IPS-18a (cell line): ENCODE data around the gene SUSD1.

Experiments
- H3K27ac ChIP-seq: one replicate; pipeline ENCODE4 v1.5.1; 2013; ENCODE audit warnings: low read length
- H3K27me3 ChIP-seq: one replicate; pipeline ENCODE4 v1.6.1; 2013; ENCODE audit warnings: mild to moderate bottlenecking, low read length; ENCODE audit not compliant: control insufficient read depth, insufficient read depth
- H3K36me3 ChIP-seq: one replicate; pipeline ENCODE4 v1.6.1; 2013; ENCODE audit warnings: low read depth, low read length; ENCODE audit not compliant: control insufficient read depth
- H3K4me1 ChIP-seq: one replicate; pipeline ENCODE4 v1.6.1; 2013; ENCODE audit warnings: low read depth, low read length; ENCODE audit not compliant: control insufficient read depth
- H3K4me3 ChIP-seq: one replicate; pipeline ENCODE4 v1.5.1; 2013; ENCODE audit warnings: low read length
- H3K9ac ChIP-seq: one replicate; pipeline ENCODE4 v1.6.1; 2013; ENCODE audit warnings: mild to moderate bottlenecking, low read length, moderate library complexity
- H3K9me3 ChIP-seq: one replicate; pipeline ENCODE4 v1.6.1; 2013; ENCODE audit warnings: low read depth, low read length; ENCODE audit not compliant: control insufficient read depth

SUSD1 gene

DNA sequence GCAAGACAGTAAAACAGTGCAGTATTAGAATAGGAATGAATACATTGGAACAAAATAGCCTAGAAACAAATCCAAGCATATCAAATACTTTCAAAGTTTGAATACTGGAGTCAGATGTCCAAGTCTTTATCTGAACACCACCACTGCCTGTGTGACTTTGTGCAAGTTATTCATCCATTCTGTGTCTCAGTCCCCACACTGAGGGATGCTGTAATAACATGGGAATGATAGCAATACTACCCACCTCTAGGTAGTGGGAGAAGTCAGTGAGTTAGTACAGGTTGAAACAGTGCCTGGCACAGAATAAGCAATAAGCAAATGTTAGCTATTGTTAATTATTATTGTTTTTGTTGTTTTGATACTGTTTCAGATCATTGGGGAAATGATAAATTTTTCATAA, 130.9 kb downstream of the SUSD1 start:
- no peak overlapping the region for H3K27ac ChIP-seq
- H3K27me3 ChIP-seq = no peaks in the 10 kb centered on the region
- H3K4me1 ChIP-seq = peaks cover 14% of the 10 kb centered on the region
- H3K9me3 ChIP-seq = no peaks in the 10 kb centered on the region
- H3K4me3 ChIP-seq = no peak overlapping the region
- H3K36me3 ChIP-seq = no peaks in the 10 kb centered on the region
- no peak overlapping the region for H3K9ac ChIP-seq

DNA sequence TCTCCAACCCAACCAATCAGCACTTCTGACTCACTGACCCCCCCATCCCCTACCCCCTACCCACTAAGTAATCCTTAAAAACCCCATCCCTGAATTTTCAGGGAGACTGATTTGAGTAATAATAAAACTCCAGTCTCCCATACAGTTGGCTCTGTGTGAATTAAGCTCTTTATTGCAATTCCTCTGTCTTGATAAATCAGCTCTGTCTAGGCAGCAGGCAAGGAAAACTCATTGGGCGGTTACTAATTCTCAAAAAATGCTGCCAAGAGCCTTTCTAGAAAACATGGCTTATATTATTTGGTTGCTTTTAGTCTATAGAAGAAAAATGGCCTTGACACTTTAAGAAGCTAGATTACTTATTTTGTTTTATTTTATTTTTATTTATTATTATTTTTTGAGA, 131.7 kb downstream of the SUSD1 start:
- H3K4me3 ChIP-seq = no peak overlapping the region
- no peaks in the 10 kb centered on the region for H3K36me3 ChIP-seq
- H3K27ac ChIP-seq = no peak overlapping the region
- no peaks in the 10 kb centered on the region for H3K27me3 ChIP-seq
- no peak overlapping the region for H3K9ac ChIP-seq
- peaks cover 14% of the 10 kb centered on the region for H3K4me1 ChIP-seq
- H3K9me3 ChIP-seq = no peaks in the 10 kb centered on the region

DNA sequence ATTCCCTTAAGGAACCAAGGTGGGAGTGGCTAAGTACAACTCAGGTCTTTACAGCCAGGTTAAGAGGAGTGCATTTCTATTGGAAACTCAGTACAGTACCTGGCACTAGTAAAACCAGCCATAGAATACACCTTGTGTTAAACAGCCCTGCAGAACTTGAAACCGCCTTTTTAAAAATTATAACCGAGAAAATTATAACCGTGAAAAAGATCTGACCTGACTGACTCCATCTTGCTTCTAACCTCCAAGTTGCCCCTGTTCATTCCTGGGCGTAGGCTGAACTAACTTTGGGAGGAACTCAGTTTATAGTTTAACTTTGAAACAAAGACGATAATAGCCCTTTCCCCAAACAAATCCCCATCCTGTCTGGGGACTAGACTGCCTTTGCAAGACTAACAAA, 132.3 kb downstream of the SUSD1 start:
- no peaks in the 10 kb centered on the region for H3K36me3 ChIP-seq
- no peak overlapping the region for H3K9ac ChIP-seq
- no peaks in the 10 kb centered on the region for H3K27me3 ChIP-seq
- H3K4me3 ChIP-seq = no peak overlapping the region
- peaks cover 14% of the 10 kb centered on the region for H3K4me1 ChIP-seq
- H3K27ac ChIP-seq = no peak overlapping the region
- H3K9me3 ChIP-seq = no peaks in the 10 kb centered on the region

DNA sequence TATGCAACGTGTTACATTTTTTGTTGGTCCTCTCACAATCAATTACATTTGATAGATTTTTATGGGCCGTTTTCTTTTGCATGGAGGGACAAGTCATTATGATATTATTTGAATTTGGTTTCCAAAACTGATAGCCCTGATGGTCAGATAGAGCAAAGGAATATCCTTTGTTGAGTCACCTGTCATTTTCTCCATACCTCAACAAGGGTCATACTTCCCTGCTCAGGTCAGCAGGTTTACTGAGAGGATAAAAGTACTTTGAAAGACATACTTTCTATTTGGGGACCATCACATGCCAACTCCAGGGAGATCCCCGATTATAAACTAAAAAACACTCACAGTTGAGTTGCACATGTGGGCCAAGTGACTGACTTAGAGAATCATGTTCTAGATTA, 132.9 kb downstream of the SUSD1 start:
- Histone ChIP-seq H3K27me3 (no peaks in the 10 kb centered on the region), H3K4me3 (no peak overlapping the region), H3K36me3 (no peaks in the 10 kb centered on the region), H3K27ac (no peak overlapping the region), H3K9me3 (no peaks in the 10 kb centered on the region), H3K4me1 (peaks cover 14% of the 10 kb centered on the region), H3K9ac (no peak overlapping the region)

DNA sequence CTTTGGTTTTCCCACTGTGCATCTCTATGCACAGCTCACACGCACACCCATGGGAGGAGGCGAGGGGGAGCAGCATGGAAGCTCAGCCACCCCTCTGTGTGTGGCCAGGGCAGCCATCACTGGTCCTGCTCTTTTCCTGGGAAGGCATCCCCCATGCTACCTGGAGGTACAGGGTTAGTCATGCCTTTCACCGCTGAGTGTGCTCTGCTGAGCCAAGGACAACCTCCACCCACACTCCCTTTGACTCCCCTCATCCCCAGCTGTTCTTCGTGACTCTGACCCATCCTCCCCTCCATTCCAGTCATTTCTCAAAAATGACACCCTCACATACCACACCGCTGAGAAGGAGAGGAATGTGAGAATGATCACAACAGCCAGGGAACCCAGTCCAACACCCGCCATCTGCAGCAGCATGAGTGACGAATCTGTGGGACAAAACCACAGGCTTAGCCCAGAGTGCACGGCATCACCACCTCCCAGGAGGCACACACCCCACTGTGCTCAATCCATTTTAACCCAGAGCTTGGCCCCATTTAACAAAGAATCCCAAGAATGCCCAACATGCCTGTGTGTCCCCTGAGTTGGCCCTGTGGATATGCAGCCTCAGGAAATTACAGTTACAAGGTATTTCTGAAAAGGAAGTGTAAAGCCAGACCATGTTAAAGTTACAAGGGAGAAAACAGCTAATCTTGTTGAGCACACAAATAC, 133.4 kb downstream of the SUSD1 start:
- no peak overlapping the region for H3K9ac ChIP-seq
- H3K27me3 ChIP-seq = no peaks in the 10 kb centered on the region
- H3K27ac ChIP-seq = no peak overlapping the region
- no peak overlapping the region for H3K4me3 ChIP-seq
- no peaks in the 10 kb centered on the region for H3K36me3 ChIP-seq
- H3K9me3 ChIP-seq = no peaks in the 10 kb centered on the region
- peaks cover 14% of the 10 kb centered on the region for H3K4me1 ChIP-seq

DNA sequence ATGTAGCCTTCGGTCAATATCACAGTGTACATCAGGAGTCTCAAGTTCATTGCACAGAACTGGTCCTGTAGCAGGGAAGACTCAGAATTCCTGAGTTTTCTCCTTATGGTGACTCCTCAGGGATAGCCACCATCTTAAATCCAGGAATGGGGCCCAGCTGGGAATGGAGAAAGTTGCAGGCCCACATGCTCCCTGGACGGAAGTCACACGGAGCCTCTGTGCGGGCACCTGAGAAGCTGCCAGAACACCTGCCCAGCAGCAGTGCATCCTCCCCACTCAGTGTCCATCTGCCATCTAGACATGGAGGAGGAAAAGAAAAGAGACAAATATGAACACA, 133.9 kb downstream of the SUSD1 start:
- H3K4me3 ChIP-seq = no peak overlapping the region
- peaks cover 14% of the 10 kb centered on the region for H3K4me1 ChIP-seq
- no peaks in the 10 kb centered on the region for H3K9me3 ChIP-seq
- no peaks in the 10 kb centered on the region for H3K36me3 ChIP-seq
- H3K27ac ChIP-seq = no peak overlapping the region
- H3K9ac ChIP-seq = no peak overlapping the region
- H3K27me3 ChIP-seq = no peaks in the 10 kb centered on the region

DNA sequence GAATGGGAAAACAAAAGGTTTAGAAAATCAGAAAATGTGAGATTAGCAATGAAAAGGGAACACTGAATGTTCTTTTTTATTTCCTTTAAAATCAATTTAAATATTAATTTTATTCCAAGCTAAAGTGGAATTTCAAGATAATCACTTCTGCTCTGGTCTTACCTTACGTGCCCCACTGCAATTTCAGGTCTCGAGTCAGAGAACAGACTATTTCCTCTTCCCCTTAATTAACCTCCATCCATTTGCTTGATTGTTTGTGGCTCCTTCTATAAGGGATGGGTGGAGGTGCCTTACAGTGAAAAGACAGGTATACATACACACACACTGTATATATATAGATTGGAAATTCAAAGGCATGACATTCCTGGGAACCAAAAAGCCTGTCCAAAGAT, 137.1 kb downstream of the SUSD1 start:
- no peak overlapping the region for H3K9ac ChIP-seq
- H3K4me1 ChIP-seq = peaks cover 14% of the 10 kb centered on the region
- no peak overlapping the region for H3K27ac ChIP-seq

DNA sequence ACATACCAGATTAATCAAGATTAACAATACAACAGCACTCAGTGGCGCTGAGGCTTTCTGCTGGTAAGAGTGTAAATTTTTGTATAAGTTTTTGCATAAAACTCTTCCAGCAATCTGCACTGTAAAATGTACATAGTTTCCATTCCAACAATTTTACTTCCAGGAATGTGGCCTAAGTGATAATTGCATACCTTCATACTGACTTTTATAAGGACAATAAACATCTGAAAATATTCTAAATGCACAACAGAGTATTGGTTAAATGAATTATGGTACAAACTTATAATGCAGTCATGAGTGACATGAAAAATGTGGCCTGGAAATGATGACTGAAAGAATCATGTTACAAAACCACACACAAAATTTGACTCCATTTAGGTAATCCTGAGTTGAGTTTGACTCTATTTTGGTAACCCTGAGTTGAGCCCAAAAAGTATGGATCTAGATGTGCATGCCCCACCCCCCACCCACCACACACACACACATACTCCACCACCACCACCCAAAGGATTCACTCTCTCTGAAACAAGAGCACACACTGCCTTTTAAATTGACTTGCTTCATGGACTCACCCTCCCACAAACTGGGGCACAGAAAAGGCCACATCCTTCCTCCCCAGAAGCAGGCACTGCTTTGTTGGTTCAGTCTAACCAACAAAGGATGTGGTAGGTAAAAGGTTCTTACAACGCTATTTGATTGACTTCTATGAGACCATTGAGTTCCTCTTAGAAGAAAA, 137.6 kb downstream of the SUSD1 start:
- H3K27me3 ChIP-seq = no peaks in the 10 kb centered on the region
- no peak overlapping the region for H3K27ac ChIP-seq
- no peaks in the 10 kb centered on the region for H3K9me3 ChIP-seq
- H3K4me1 ChIP-seq = peaks cover 11% of the 10 kb centered on the region
- no peak overlapping the region for H3K9ac ChIP-seq
- no peak overlapping the region for H3K4me3 ChIP-seq
- no peaks in the 10 kb centered on the region for H3K36me3 ChIP-seq

More for the DNA sequence above, 137.1 kb downstream of the SUSD1 start:
- Histone ChIP-seq H3K36me3 (no peaks in the 10 kb centered on the region), H3K9me3 (no peaks in the 10 kb centered on the region), H3K4me3 (no peak overlapping the region), H3K27me3 (no peaks in the 10 kb centered on the region)

DNA sequence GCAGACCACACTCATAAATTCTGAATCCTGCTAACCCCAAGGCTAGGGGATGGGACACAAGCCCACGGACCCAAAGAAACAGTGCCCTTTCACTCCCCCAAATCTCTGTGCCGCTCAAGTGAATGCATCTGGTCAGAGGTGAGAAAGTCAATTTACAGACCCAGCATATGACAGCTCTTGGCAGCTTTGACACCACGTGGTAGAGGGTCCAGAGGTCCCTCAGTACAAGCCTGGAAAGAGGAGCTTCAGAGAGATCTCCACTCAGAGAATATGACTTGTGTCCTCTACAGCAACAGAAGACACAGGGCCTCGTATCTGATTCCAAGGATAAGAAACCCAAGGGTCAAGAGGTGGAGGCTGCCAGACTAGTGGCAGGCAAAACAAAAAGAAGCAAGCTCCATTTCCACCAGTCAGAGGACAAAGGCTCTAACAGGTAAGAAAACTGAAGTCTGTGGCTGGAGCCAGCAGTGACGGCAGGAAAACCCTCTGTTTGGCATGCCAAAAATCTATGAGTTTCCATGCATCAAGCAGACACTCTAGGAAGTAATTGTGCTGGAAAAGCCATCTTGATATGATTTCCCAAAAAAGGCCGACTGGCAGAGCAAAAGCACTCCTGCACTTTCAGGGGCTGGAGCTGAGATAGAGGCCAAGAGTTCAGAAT, 139.8 kb downstream of the SUSD1 start:
- Histone ChIP-seq H3K9me3 (no peaks in the 10 kb centered on the region), H3K9ac (no peak overlapping the region), H3K27me3 (no peaks in the 10 kb centered on the region), H3K27ac (no peak overlapping the region), H3K36me3 (no peaks in the 10 kb centered on the region), H3K4me1 (peaks cover 3% of the 10 kb centered on the region), H3K4me3 (no peak overlapping the region)

DNA sequence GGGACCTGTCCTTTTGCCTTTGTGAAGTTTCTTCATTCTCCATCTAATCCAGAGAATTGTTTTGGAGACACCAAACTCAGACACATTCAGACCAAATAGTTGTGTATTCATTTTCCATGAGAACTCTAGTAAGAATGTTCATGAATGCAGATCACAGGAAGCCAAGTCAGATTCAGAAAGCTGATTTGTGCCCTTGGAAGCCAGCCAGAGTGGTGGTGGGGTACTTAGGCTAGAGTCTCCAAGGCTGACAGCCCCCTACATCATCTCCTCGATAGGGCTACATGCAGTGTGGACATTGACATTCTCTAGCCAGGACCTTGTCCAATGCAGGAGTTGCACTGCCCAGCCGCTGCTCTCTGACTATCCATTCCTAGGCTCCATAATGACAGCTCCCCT, 140.9 kb downstream of the SUSD1 start:
- Histone ChIP-seq H3K4me1 (peaks cover 11% of the 10 kb centered on the region), H3K36me3 (no peaks in the 10 kb centered on the region), H3K4me3 (no peak overlapping the region), H3K9ac (no peak overlapping the region), H3K27me3 (no peaks in the 10 kb centered on the region), H3K27ac (no peak overlapping the region), H3K9me3 (no peaks in the 10 kb centered on the region)

DNA sequence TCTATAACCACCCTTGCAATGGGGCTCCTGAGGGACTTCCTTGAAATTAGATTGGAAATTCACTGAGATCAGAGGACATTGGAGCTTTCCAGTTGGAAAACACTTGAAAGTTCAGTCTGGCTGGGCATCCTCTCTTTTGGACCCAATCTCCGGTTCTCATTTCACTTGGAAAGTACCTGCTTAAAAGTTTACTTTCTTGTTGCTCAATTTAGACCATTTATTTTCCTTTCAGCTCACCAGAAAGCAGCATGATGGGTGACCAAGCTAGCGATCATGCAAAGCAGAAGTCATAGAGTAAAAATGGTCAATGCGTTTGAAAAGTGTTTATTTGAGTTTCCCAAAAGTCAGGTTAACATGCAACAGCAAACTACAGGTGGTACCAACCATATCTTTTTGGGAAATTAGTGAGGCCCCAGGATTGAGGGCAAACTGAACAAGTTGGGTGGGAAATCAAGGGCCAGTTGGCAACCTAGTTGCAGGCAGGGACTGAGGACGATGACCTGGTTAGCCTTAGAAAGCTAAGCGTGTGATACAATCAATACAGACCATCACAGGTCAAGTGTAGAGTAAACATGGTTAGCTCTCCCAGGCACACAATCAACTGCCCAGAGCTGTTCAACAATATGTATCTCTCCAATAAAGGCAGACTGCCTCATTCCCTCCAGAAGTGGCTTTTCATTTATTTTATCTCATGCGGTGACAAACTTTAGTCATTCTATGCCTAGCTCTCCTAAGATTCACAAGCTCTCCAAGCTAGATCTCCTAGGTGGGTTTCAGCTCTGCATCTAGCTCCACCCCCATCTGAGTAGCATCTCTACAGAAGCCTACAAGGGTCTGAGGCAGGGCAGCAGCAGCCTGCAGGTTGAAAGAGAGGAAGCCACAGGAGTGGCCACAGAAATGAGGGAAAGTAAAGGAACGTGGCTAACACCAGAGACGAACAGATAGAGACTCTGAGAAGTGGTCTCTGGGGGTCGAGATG, 141.6 kb downstream of the SUSD1 start:
- Histone ChIP-seq H3K27me3 (no peaks in the 10 kb centered on the region), H3K36me3 (no peaks in the 10 kb centered on the region), H3K4me1 (peaks cover 11% of the 10 kb centered on the region), H3K4me3 (no peak overlapping the region), H3K27ac (no peak overlapping the region), H3K9ac (no peak overlapping the region), H3K9me3 (no peaks in the 10 kb centered on the region)
